ENCODE results near the gene GRAP2.

- TF ChIP-seq, protein P1, sequence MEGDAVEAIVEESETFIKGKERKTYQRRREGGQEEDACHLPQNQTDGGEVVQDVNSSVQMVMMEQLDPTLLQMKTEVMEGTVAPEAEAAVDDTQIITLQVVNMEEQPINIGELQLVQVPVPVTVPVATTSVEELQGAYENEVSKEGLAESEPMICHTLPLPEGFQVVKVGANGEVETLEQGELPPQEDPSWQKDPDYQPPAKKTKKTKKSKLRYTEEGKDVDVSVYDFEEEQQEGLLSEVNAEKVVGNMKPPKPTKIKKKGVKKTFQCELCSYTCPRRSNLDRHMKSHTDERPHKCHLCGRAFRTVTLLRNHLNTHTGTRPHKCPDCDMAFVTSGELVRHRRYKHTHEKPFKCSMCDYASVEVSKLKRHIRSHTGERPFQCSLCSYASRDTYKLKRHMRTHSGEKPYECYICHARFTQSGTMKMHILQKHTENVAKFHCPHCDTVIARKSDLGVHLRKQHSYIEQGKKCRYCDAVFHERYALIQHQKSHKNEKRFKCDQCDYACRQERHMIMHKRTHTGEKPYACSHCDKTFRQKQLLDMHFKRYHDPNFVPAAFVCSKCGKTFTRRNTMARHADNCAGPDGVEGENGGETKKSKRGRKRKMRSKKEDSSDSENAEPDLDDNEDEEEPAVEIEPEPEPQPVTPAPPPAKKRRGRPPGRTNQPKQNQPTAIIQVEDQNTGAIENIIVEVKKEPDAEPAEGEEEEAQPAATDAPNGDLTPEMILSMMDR (IDR thresholded peaks at IDR 0.05), result no peak
- TF ChIP-seq POLR2A (IDR thresholded peaks at IDR 0.05), result no peak
- no peak for TF ChIP-seq POLR2AphosphoS5 (IDR thresholded peaks at IDR 0.05)
- no peak for TF ChIP-seq EP300 (IDR thresholded peaks at IDR 0.05)
These were observed 120.6 kb downstream of the GRAP2 start for GRCh38 chr22:40021401-40022000.

All from stomach (tissue), 4 donors.